Neuron (in vitro differentiated cells): ENCODE data around the gene RTN4R.

Experiments
- H2AFZ ChIP-seq: one replicate; pipeline ENCODE4 v1.6.1; 2013; ENCODE audit warnings: low read depth, mild to moderate bottlenecking, inconsistent platforms, low read length, moderate library complexity
- H3K27me3 ChIP-seq: one replicate; pipeline ENCODE4 v1.6.1; 2013; ENCODE audit warnings: low read length; ENCODE audit not compliant: insufficient read depth
- H3K36me3 ChIP-seq: one replicate; pipeline ENCODE4 v1.6.1; 2013; ENCODE audit warnings: low read length; ENCODE audit not compliant: insufficient read depth
- H3K4me1 ChIP-seq: one replicate; pipeline ENCODE4 v1.6.1; 2013; ENCODE audit warnings: low read length; ENCODE audit not compliant: insufficient read depth
- H3K4me3 ChIP-seq: 2 replicates; pipeline ENCODE4 v1.5.1; 2013; ENCODE audit warnings: mild to moderate bottlenecking, low read length, moderate library complexity
- H3K9me3 ChIP-seq: one replicate; pipeline ENCODE4 v1.6.1; 2013; ENCODE audit warnings: low read length

Gene RTN4R

GRCh38 chr22:20211997-20212753 lies 55.9 kb downstream of the RTN4R start:
- Histone ChIP-seq H2AFZ (no peak overlapping the region), H3K27me3 (peaks cover 25% of the 10 kb centered on the region), H3K4me1 (no peaks in the 10 kb centered on the region), H3K9me3 (no peaks in the 10 kb centered on the region), H3K4me3 (no peak overlapping the region), H3K36me3 (no peaks in the 10 kb centered on the region)

- Histone ChIP-seq H3K4me1 (no peaks in the 10 kb centered on the region), H3K36me3 (no peaks in the 10 kb centered on the region), H3K27me3 (peaks cover 25% of the 10 kb centered on the region), H3K4me3 (no peak overlapping the region), H2AFZ (no peak overlapping the region), H3K9me3 (no peaks in the 10 kb centered on the region)
Observed at GRCh38 chr22:20211409-20211996, 56.6 kb downstream of the RTN4R start.

- H3K9me3 ChIP-seq = no peaks in the 10 kb centered on the region
- H3K4me1 ChIP-seq = peaks cover 1% of the 10 kb centered on the region
- peaks cover 25% of the 10 kb centered on the region for H3K27me3 ChIP-seq
- H3K36me3 ChIP-seq = no peaks in the 10 kb centered on the region
- H3K4me3 ChIP-seq = no peak overlapping the region
- H2AFZ ChIP-seq = no peak overlapping the region
Observed at GRCh38 chr22:20210473-20211059, 57.6 kb downstream of the RTN4R start.

GRCh38 chr22:20209761-20210250 lies 58.3 kb downstream of the RTN4R start:
- Histone ChIP-seq H2AFZ (no peak overlapping the region), H3K27me3 (peaks cover 25% of the 10 kb centered on the region), H3K9me3 (no peaks in the 10 kb centered on the region), H3K4me3 (no peak overlapping the region), H3K36me3 (no peaks in the 10 kb centered on the region), H3K4me1 (peaks cover 2% of the 10 kb centered on the region)

- H2AFZ ChIP-seq = no peak overlapping the region
- H3K9me3 ChIP-seq = no peaks in the 10 kb centered on the region
- peaks cover 9% of the 10 kb centered on the region for H3K4me1 ChIP-seq
- peaks cover 22% of the 10 kb centered on the region for H3K27me3 ChIP-seq
- no peaks in the 10 kb centered on the region for H3K36me3 ChIP-seq
- no peak overlapping the region for H3K4me3 ChIP-seq
Observed at GRCh38 chr22:20208713-20209310, 59.3 kb downstream of the RTN4R start.

GRCh38 chr22:20207277-20208025 lies 60.7 kb downstream of the RTN4R start:
- peaks cover 16% of the 10 kb centered on the region for H3K4me1 ChIP-seq
- no peak overlapping the region for H2AFZ ChIP-seq
- no peaks in the 10 kb centered on the region for H3K9me3 ChIP-seq
- no peak overlapping the region for H3K4me3 ChIP-seq
- peaks cover 12% of the 10 kb centered on the region for H3K27me3 ChIP-seq
- H3K36me3 ChIP-seq = no peaks in the 10 kb centered on the region

GRCh38 chr22:20206709-20207215 lies 61.4 kb downstream of the RTN4R start:
- no peak overlapping the region for H2AFZ ChIP-seq
- peaks cover 16% of the 10 kb centered on the region for H3K4me1 ChIP-seq
- H3K9me3 ChIP-seq = no peaks in the 10 kb centered on the region
- H3K27me3 ChIP-seq = peaks cover 8% of the 10 kb centered on the region
- no peaks in the 10 kb centered on the region for H3K36me3 ChIP-seq
- H3K4me3 ChIP-seq = no peak overlapping the region

GRCh38 chr22:20205964-20206708 lies 62.0 kb downstream of the RTN4R start:
- Histone ChIP-seq H3K36me3 (no peaks in the 10 kb centered on the region), H3K9me3 (no peaks in the 10 kb centered on the region), H3K27me3 (peaks cover 7% of the 10 kb centered on the region), H2AFZ (no peak overlapping the region), H3K4me1 (peaks cover 16% of the 10 kb centered on the region), H3K4me3 (no peak overlapping the region)

- H2AFZ ChIP-seq = no peak overlapping the region
- H3K4me1 ChIP-seq = peaks cover 16% of the 10 kb centered on the region
- H3K4me3 ChIP-seq = no peak overlapping the region
- no peaks in the 10 kb centered on the region for H3K9me3 ChIP-seq
- no peaks in the 10 kb centered on the region for H3K36me3 ChIP-seq
- H3K27me3 ChIP-seq = peaks cover 3% of the 10 kb centered on the region
Observed at GRCh38 chr22:20205464-20205963, 62.6 kb downstream of the RTN4R start.

GRCh38 chr22:20204806-20205205 lies 63.3 kb downstream of the RTN4R start:
- Histone ChIP-seq H3K4me3 (no peak overlapping the region), H3K9me3 (no peaks in the 10 kb centered on the region), H3K4me1 (peaks cover 16% of the 10 kb centered on the region), H2AFZ (no peak overlapping the region), H3K27me3 (peaks cover 8% of the 10 kb centered on the region), H3K36me3 (no peaks in the 10 kb centered on the region)

- Histone ChIP-seq H2AFZ (no peak overlapping the region), H3K36me3 (no peaks in the 10 kb centered on the region), H3K9me3 (no peaks in the 10 kb centered on the region), H3K27me3 (peaks cover 10% of the 10 kb centered on the region), H3K4me1 (peaks cover 16% of the 10 kb centered on the region), H3K4me3 (no peak overlapping the region)
Observed at GRCh38 chr22:20204311-20204710, 63.8 kb downstream of the RTN4R start.
